ENCODE results near the gene DNAAF3.

DNAAF3 gene

DNA sequence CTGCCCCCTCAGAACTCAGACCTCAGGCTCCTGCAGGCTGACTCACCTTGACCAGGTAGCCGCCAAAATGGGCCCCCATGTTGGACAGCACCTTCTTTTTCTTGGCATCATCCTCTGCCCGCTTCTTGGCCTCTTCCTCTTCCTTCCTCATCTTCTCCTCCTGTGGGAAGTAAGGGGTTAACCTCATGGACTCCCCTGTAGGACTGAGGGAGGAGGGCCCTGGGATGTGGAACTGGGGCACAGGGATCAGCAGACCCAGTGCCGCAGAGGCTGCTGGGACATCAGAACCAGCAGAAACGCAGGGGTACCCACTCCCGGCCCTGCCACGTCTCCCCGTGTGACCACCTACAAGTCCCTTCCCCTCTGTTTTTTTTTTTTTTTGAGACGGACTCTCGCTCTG, 28.5 kb downstream of the DNAAF3 start:
- H3K4me3 ChIP-seq (replicated peaks; ENCODE audit: low read depth, low read length), result no peak overlapping the region
- TF ChIP-seq, protein P1, sequence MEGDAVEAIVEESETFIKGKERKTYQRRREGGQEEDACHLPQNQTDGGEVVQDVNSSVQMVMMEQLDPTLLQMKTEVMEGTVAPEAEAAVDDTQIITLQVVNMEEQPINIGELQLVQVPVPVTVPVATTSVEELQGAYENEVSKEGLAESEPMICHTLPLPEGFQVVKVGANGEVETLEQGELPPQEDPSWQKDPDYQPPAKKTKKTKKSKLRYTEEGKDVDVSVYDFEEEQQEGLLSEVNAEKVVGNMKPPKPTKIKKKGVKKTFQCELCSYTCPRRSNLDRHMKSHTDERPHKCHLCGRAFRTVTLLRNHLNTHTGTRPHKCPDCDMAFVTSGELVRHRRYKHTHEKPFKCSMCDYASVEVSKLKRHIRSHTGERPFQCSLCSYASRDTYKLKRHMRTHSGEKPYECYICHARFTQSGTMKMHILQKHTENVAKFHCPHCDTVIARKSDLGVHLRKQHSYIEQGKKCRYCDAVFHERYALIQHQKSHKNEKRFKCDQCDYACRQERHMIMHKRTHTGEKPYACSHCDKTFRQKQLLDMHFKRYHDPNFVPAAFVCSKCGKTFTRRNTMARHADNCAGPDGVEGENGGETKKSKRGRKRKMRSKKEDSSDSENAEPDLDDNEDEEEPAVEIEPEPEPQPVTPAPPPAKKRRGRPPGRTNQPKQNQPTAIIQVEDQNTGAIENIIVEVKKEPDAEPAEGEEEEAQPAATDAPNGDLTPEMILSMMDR (IDR thresholded peaks at IDR 0.05; ENCODE audit: low read length, missing control alignments), result no peak
- no peak for DNase-seq (ENCODE audit: low read depth)

- DNase-seq (ENCODE audit: low read depth), result no peak
- no peak overlapping the region for H3K4me3 ChIP-seq (replicated peaks; ENCODE audit: low read depth, low read length)
- TF ChIP-seq, protein P1 (IDR thresholded peaks at IDR 0.05; ENCODE audit: low read length, missing control alignments), result no peak
These were observed 29.9 kb downstream of the DNAAF3 start for GRCh38 chr19:55136399-55137102.

GRCh38 chr19:55134736-55135135, 31.7 kb downstream of the DNAAF3 start:
- TF ChIP-seq, protein P1 (IDR thresholded peaks at IDR 0.05; ENCODE audit: low read length, missing control alignments), result no peak

GRCh38 chr19:55133639-55134444, 32.6 kb downstream of the DNAAF3 start:
- TF ChIP-seq, protein P1 (IDR thresholded peaks at IDR 0.05; ENCODE audit: low read length, missing control alignments), result no peak
- H3K4me3 ChIP-seq (replicated peaks; ENCODE audit: low read depth, low read length), result no peak overlapping the region
- DNase-seq (ENCODE audit: low read depth), result no peak

More at GRCh38 chr19:55134736-55135135, 31.7 kb downstream of the DNAAF3 start:
- DNase-seq (ENCODE audit: low read depth), result no peak
- no peak overlapping the region for H3K4me3 ChIP-seq (replicated peaks; ENCODE audit: low read depth, low read length)

DNA sequence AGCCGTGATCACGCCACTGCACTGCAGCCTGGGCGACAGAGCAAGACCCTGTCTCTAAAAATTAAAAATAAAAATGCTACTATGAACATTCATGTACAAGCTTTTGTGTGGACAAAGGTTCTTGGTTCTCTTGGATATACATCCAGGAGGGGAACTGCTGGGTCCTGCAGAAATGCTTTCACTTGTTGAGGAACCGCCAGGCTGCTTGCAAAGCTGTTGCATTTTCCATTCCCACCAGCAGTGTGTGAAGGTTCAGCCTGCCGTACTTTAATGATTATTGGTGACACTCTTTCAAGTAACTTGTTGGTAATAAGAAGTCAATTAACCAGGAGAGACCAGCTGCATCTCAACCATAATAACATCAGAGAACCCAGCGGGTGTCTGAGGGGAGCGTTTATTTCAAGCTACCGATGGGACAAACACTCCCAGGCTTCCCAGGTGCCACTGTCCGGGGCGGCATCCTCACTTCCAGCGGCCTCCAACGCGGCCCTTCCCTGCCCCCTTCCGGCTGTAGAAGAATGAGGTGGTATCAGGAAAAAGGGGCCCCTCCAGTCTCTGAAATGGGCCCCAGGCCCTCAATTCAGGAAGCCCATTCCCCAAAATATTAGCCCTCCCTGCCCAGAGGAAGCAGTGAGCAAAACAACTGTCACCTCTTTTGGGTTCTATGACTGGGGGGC, 33.8 kb downstream of the DNAAF3 start:
- DNase-seq (ENCODE audit: low read depth), result no peak
- TF ChIP-seq, protein P1 (IDR thresholded peaks at IDR 0.05; ENCODE audit: low read length, missing control alignments), result no peak

DNA sequence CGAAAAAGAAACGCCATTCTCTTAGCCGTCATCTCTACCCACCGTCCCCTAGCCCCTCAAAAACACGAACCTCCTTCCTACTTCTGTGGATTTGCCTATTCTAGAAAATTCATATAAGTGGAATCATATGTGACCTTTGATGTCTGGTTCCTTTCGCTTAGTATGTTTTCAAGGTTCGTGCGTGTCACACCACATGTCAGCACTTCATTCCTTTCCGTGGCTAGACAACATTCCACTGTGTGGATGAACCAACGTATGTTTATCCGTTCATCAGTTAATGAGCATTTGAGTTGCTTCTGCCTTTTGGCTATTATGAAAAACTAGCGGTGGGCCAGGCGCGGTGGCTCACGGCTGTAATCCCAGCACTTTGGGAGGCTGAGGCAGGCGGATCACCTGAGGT, 35.0 kb downstream of the DNAAF3 start:
- DNase-seq (ENCODE audit: low read depth), result no peak
- TF ChIP-seq, protein P1 (IDR thresholded peaks at IDR 0.05; ENCODE audit: low read length, missing control alignments), result no peak

More for the DNA sequence above, 33.8 kb downstream of the DNAAF3 start:
- H3K4me3 ChIP-seq (replicated peaks; ENCODE audit: low read depth, low read length), result no peak overlapping the region

More for the DNA sequence above, 35.0 kb downstream of the DNAAF3 start:
- H3K4me3 ChIP-seq (replicated peaks; ENCODE audit: low read depth, low read length), result no peak overlapping the region

Measured in fibroblast of pulmonary artery (primary cell).